WTC11 (cell line): Measurements from ENCODE around the gene RNU1-2. TPM values are rescaled to one million over a fixed set of nuclear protein-coding genes. Genes with fewer than 3 reads are reported as not detected.

Experiments used
- ATAC-seq: fragments of 200-7000 bp; cut with Tn5 transposase; 2 replicates; pipeline ENCODE4 v1.10.0; 2021; ENCODE audit warnings: mild to moderate bottlenecking, moderate library complexity
- CTCF ChIA-PET: fragments of 300-600 bp; sonication (Branson Sonifier 250); formaldehyde crosslinking; loops from one replicate; lab custom pipeline; 2021; ENCODE audit warnings: antibody characterized with exemption; lab: Charles Lee
- POLR2A ChIA-PET: fragments of 350-600 bp; sonication (Branson Sonifier 250); formaldehyde crosslinking; loops from one replicate; lab custom pipeline; 2021; ENCODE audit warnings: antibody characterized with exemption; lab: Charles Lee
- DNase-seq: peaks from one replicate; pipeline ENCODE4 v3.0.0; 2021; ENCODE audit warnings: low spot score
- H3K27ac Mint-ChIP-seq: 2 replicates; pipeline ENCODE4 v1.8.0; 2021; ENCODE audit warnings: mixed read lengths
- H3K27me3 Mint-ChIP-seq: 2 replicates; pipeline ENCODE4 v1.8.0; 2021; ENCODE audit warnings: low read depth, mild to moderate bottlenecking, moderate library complexity, mixed read lengths
- H3K36me3 Mint-ChIP-seq: 2 replicates; pipeline ENCODE4 v1.8.0; 2021; ENCODE audit warnings: mixed read lengths
- H3K4me1 Mint-ChIP-seq: 2 replicates; pipeline ENCODE4 v1.8.0; 2022; ENCODE audit warnings: mixed read lengths
- H3K4me3 Mint-ChIP-seq: 2 replicates; pipeline ENCODE4 v1.8.0; 2021; ENCODE audit warnings: mild to moderate bottlenecking, moderate library complexity, mixed read lengths
- H3K9me3 Mint-ChIP-seq: 2 replicates; pipeline ENCODE4 v1.8.0; 2021; ENCODE audit warnings: mixed read lengths
- ATF1 ChIP-seq: sonication (generic); formaldehyde crosslinking; IDR thresholded peaks from 2 replicates; pipeline ENCODE4 v1.8.1; 2023; ENCODE audit warnings: mild to moderate bottlenecking, moderate library complexity, missing genetic modification reagents
- CREB1 ChIP-seq: sonication (generic); formaldehyde crosslinking; IDR thresholded peaks from 2 replicates; pipeline ENCODE4 v1.8.0; 2023; ENCODE audit warnings: mild to moderate bottlenecking, missing genetic modification reagents
- EMX1 ChIP-seq: fragments of 250-450 bp; sonication (Bioruptor Pico); IDR thresholded peaks from 2 replicates; pipeline ENCODE4 v1.8.0; 2021; ENCODE audit warnings: mild to moderate bottlenecking
- ESRRA ChIP-seq: sonication (generic); formaldehyde crosslinking; IDR thresholded peaks from 2 replicates; pipeline ENCODE4 v1.8.1; 2022; ENCODE audit warnings: mild to moderate bottlenecking, missing genetic modification reagents, borderline replicate concordance
- FOXK1 ChIP-seq: sonication (generic); formaldehyde crosslinking; IDR thresholded peaks from 2 replicates; pipeline ENCODE4 v1.8.0; 2022; ENCODE audit warnings: mild to moderate bottlenecking, moderate library complexity, missing genetic modification reagents
- FOXP1 ChIP-seq: sonication (generic); formaldehyde crosslinking; IDR thresholded peaks from 2 replicates; pipeline ENCODE4 v1.8.0; 2022; ENCODE audit warnings: missing genetic modification reagents, mild to moderate bottlenecking, moderate library complexity, borderline replicate concordance
- GABPB1 ChIP-seq: sonication (generic); formaldehyde crosslinking; IDR thresholded peaks from 2 replicates; pipeline ENCODE4 v1.8.1; 2023; ENCODE audit warnings: mild to moderate bottlenecking, missing genetic modification reagents
- GTF2I ChIP-seq: fragments of 250-450 bp; sonication (Bioruptor Pico); conservative IDR thresholded peaks from 2 replicates; pipeline ENCODE4 v1.4.0; 2021; ENCODE audit warnings: mild to moderate bottlenecking
- HMGXB4 ChIP-seq: sonication (generic); formaldehyde crosslinking; IDR thresholded peaks from 2 replicates; pipeline ENCODE4 v1.8.1; 2023; ENCODE audit warnings: mild to moderate bottlenecking, moderate library complexity, missing genetic modification reagents
- KAT7 ChIP-seq: sonication (generic); formaldehyde crosslinking; IDR thresholded peaks from 2 replicates; pipeline ENCODE4 v1.8.1; 2023; ENCODE audit warnings: missing genetic modification reagents, mild to moderate bottlenecking, borderline replicate concordance
- MLX ChIP-seq: sonication (generic); formaldehyde crosslinking; IDR thresholded peaks from 2 replicates; pipeline ENCODE4 v1.8.1; 2023; ENCODE audit warnings: mild to moderate bottlenecking, missing genetic modification reagents, moderate library complexity
- MXD4 ChIP-seq: fragments of 250-450 bp; sonication (Bioruptor Pico); IDR thresholded peaks from 2 replicates; pipeline ENCODE4 v1.8.0; 2021; ENCODE audit warnings: mild to moderate bottlenecking, moderate library complexity, borderline replicate concordance
- MYBL2 ChIP-seq: sonication (generic); formaldehyde crosslinking; IDR thresholded peaks from 2 replicates; pipeline ENCODE4 v1.8.1; 2023; ENCODE audit warnings: mild to moderate bottlenecking, moderate library complexity, missing genetic modification reagents
- NR1H2 ChIP-seq: sonication (generic); formaldehyde crosslinking; IDR thresholded peaks from 2 replicates; pipeline ENCODE4 v1.9.0; 2021; ENCODE audit warnings: mild to moderate bottlenecking, moderate library complexity, missing genetic modification reagents
- NR2C2 ChIP-seq: sonication (generic); formaldehyde crosslinking; IDR thresholded peaks from 2 replicates; pipeline ENCODE4 v1.8.0; 2022; ENCODE audit warnings: mild to moderate bottlenecking, missing genetic modification reagents
- RORB ChIP-seq: fragments of 250-450 bp; sonication (Bioruptor Pico); IDR thresholded peaks from 2 replicates; pipeline ENCODE4 v1.9.0; 2021; ENCODE audit warnings: mild to moderate bottlenecking
- TEAD1 ChIP-seq: sonication (generic); formaldehyde crosslinking; IDR thresholded peaks from 2 replicates; pipeline ENCODE4 v1.8.0; 2022; ENCODE audit warnings: mild to moderate bottlenecking, missing genetic modification reagents
- TP53 ChIP-seq: sonication (generic); formaldehyde crosslinking; IDR thresholded peaks from 2 replicates; pipeline ENCODE4 v1.8.1; 2023; ENCODE audit warnings: mild to moderate bottlenecking, missing genetic modification reagents
- ZBTB21 ChIP-seq: sonication (generic); formaldehyde crosslinking; IDR thresholded peaks from 2 replicates; pipeline ENCODE4 v1.8.1; 2023; ENCODE audit warnings: mild to moderate bottlenecking, missing genetic modification reagents, borderline replicate concordance
- ZNF138 ChIP-seq: sonication (generic); formaldehyde crosslinking; conservative IDR thresholded peaks from 2 replicates; pipeline ENCODE4 v1.8.1; 2022; ENCODE audit warnings: mild to moderate bottlenecking, moderate library complexity, missing genetic modification reagents
- ZNF396 ChIP-seq: fragments of 250-450 bp; sonication (Bioruptor Pico); IDR thresholded peaks from 2 replicates; pipeline ENCODE4 v1.8.0; 2021; ENCODE audit warnings: mild to moderate bottlenecking, moderate library complexity, borderline replicate concordance
- ZSCAN18 ChIP-seq: fragments of 250-450 bp; sonication (Bioruptor Pico); IDR thresholded peaks from 2 replicates; pipeline ENCODE4 v2.1.2; 2022; ENCODE audit warnings: mild to moderate bottlenecking, moderate library complexity
- total RNA-seq: library from RNA; stranded (reverse); gene quantifications from 3 replicates; pipeline ENCODE4 v1.2.3, GENCODE V29; 2021
- TF ChIP-seq, protein P1 (sequence below): sonication (generic); formaldehyde crosslinking; IDR thresholded peaks from 2 replicates; pipeline ENCODE4 v1.8.0; 2023; ENCODE audit warnings: missing genetic modification reagents
- TF ChIP-seq, protein P2 (sequence below): sonication (generic); formaldehyde crosslinking; IDR thresholded peaks from 2 replicates; pipeline ENCODE4 v1.8.1; 2022; ENCODE audit warnings: missing genetic modification reagents, borderline replicate concordance

RNU1-2 gene
- total RNA-seq, 1 experiment from 2014 or later: 1,197 TPM

- TF ChIP-seq NR2C2 (CRISPR knock-in tag) (no peak), HMGXB4 (CRISPR knock-in tag) (no peak), TEAD1 (CRISPR knock-in tag) (no peak)
Measured at GRCh38 chr1:16922466-16922865, 26.7 kb downstream of the RNU1-2 start (continued).

DNA sequence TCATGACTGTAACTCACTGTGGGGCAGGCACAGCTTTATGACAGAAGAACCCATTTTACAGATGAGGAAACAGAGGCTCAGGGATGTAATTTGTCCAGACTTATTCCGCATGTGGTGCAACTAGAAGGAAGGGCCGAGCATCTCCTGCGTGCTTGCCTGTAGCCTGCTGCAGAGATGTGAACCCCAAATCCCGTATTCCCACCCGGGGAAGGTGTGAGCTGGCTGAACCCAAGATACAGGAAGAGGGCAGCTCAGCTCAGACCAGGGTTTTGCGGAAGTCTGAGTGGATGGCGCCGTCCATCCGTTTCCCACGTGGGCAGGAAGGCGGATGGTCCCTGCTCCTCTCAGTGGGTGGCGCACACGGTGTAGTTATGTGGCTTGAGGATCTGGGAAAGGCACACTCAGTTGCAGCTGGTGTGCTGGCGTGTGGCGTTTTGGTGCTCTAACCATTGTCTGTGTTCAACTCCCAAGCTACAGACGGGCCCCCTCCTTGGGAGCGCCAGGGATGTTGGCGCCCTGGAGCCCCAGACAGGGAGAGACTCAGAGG lies 27.2 kb downstream of the RNU1-2 start:
- CTCF ChIA-PET: interaction anchor here (0.9 to 1.2 kb wide), 3 partner anchors 16 to 302 kb away, joined by 4 to 5 read pairs (median 5); no protein-coding TSS in a partner anchor
- POLR2A ChIA-PET: interaction anchor here (0.7 kb wide), 1 partner anchor 78 kb away, joined by 3 read pairs; no protein-coding TSS in a partner anchor

DNA sequence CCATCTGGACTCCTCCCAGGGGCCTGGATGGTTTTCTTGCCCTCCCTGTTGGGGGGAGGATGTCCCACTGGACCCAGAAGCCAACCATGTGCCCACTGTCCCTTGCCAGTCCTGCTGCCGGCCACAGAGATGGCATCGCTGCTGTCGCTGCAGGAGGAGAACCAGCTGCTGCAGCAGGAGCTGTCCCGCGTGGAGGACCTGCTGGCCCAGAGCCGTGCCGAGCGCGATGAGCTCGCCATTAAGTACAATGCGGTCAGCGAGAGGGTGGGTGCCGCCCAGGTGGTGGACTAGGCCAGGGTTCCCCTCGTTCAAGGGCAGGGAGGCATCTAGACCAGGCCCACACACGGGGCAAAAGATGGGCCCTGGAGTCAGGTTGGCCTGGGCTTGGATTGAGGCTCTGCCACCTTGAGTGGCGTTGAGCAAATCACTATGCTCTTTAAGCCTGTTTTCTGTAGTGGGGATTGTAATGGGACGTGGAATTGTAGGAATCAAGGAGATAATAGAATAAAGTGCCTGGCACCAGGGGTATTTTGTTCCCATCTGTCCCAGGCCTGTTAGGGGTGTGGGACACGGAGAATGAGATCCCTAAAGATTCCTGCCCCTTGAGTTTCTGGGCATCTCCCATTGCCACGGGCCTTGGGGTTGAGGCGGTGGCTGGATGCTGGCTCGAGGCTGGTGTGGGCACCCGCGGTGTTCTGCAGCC lies 28.6 kb downstream of the RNU1-2 start:
- no peak for TF ChIP-seq ZNF396
- TF ChIP-seq, protein P1, sequence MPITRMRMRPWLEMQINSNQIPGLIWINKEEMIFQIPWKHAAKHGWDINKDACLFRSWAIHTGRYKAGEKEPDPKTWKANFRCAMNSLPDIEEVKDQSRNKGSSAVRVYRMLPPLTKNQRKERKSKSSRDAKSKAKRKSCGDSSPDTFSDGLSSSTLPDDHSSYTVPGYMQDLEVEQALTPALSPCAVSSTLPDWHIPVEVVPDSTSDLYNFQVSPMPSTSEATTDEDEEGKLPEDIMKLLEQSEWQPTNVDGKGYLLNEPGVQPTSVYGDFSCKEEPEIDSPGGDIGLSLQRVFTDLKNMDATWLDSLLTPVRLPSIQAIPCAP: no peak
- TF ChIP-seq RORB (CRISPR knock-in tag): no peak
- no peak for TF ChIP-seq ZBTB21
- no peak for TF ChIP-seq ESRRA (CRISPR knock-in tag)
- no peak for TF ChIP-seq GABPB1 (CRISPR knock-in tag)
- no peak for TF ChIP-seq MYBL2 (CRISPR knock-in tag)
- no peak for TF ChIP-seq EMX1 (CRISPR knock-in tag)
- no peak for TF ChIP-seq CREB1
- TF ChIP-seq, protein P2, sequence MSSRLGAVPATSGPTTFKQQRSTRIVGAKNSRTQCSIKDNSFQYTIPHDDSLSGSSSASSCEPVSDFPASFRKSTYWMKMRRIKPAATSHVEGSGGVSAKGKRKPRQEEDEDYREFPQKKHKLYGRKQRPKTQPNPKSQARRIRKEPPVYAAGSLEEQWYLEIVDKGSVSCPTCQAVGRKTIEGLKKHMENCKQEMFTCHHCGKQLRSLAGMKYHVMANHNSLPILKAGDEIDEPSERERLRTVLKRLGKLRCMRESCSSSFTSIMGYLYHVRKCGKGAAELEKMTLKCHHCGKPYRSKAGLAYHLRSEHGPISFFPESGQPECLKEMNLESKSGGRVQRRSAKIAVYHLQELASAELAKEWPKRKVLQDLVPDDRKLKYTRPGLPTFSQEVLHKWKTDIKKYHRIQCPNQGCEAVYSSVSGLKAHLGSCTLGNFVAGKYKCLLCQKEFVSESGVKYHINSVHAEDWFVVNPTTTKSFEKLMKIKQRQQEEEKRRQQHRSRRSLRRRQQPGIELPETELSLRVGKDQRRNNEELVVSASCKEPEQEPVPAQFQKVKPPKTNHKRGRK: no peak
- no peak for ATAC-seq
- Mint-ChIP-seq H3K36me3 (peaks cover 7% of the 10 kb centered on the region; the same call in 1 of the 2 replicates), H3K9me3 (no peaks in the 10 kb centered on the region), H3K27me3 (no peaks in the 10 kb centered on the region), H3K4me3 (no peak overlapping the region), H3K27ac (peak overlapping the region; percentile 73; the same call in 1 of the 2 replicates), H3K4me1 (peaks cover 35% of the 10 kb centered on the region)
- POLR2A ChIA-PET: interaction anchor here (0.7 kb wide), 1 partner anchor 31 kb away, joined by 4 read pairs; no protein-coding TSS in a partner anchor
- DNase-seq: no peak
- CTCF ChIA-PET: interaction anchor here (0.6 to 2.2 kb wide), 7 partner anchors 9 to 638 kb away, joined by 3 to 8 read pairs (median 3); no protein-coding TSS in a partner anchor

More for the DNA sequence above, 27.2 kb downstream of the RNU1-2 start:
- no peak for ATAC-seq
- H3K9me3 Mint-ChIP-seq: no peaks in the 10 kb centered on the region
- DNase-seq: no peak
- H3K36me3 Mint-ChIP-seq: peaks cover 7% of the 10 kb centered on the region; the same call in 1 of the 2 replicates
- no peak for TF ChIP-seq TP53 (CRISPR knock-in tag)
- no peak for TF ChIP-seq MYBL2 (CRISPR knock-in tag)
- peak; percentile 74; the same call in 1 of the 2 replicates for TF ChIP-seq GTF2I (CRISPR knock-in tag)
- H3K27ac Mint-ChIP-seq: no peak overlapping the region
- H3K4me3 Mint-ChIP-seq: peak overlapping the region; percentile 88
- H3K27me3 Mint-ChIP-seq: no peaks in the 10 kb centered on the region
- peaks cover 39% of the 10 kb centered on the region for H3K4me1 Mint-ChIP-seq

DNA sequence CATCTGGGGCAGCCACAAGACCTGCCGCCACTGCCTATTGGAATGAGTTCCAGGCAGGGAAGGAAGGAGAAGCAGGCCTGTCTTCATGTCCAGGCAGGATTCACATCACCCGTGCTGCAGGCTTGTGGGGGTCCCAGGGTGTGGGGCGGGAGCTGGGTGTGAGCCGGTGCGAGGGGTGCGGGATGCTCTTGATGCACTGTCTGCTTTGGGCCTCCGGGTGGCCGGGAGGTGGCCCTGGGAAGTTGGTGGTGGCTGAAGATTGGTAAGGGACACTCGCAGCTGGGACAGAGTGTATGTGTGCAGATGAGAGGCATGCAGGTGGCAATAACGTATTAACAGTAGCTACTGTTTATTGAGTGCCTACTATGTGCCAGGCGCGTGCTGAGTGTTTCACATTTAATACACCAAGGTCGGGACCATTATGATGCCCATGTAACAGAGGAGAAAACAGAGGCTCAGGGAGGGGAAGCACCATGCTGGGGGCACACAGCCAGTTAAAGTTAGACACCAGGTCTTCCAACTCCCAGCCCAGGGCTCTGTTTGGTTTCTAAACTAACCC lies 29.2 kb downstream of the RNU1-2 start:
- ATAC-seq (no peak), DNase-seq (no peak)
- ChIA-PET POLR2A (no interaction called here), CTCF (interaction anchor here (0.6 to 2.2 kb wide), 5 partner anchors 10 to 638 kb away, joined by 3 to 8 read pairs (median 3); no protein-coding TSS in a partner anchor)
- Mint-ChIP-seq H3K36me3 (peaks cover 7% of the 10 kb centered on the region; the same call in 1 of the 2 replicates), H3K4me3 (no peak overlapping the region), H3K27me3 (no peaks in the 10 kb centered on the region), H3K4me1 (peaks cover 35% of the 10 kb centered on the region), H3K9me3 (no peaks in the 10 kb centered on the region), H3K27ac (peak overlapping the region; percentile 67)
- no peak for TF ChIP-seq FOXK1 (CRISPR knock-in tag)
- no peak for TF ChIP-seq ZNF138 (CRISPR knock-in tag)
- TF ChIP-seq NR1H2: no peak
- no peak for TF ChIP-seq ATF1
- no peak for TF ChIP-seq ESRRA (CRISPR knock-in tag)
- TF ChIP-seq KAT7 (CRISPR knock-in tag): no peak
- TF ChIP-seq ZSCAN18 (CRISPR knock-in tag): no peak
- no peak for TF ChIP-seq MLX (CRISPR knock-in tag)
- TF ChIP-seq MXD4 (CRISPR knock-in tag): no peak
- no peak for TF ChIP-seq FOXP1
